GM18909 (cell line): ENCODE results near the gene MRTFB.

ENCODE experiments used
- ATAC-seq: cut with Tn5 transposase; IDR thresholded peaks from one replicate; pipeline ENCODE4 v1.9.1; 2021; ENCODE audit warnings: mild to moderate bottlenecking; ENCODE audit not compliant: unreplicated experiment, poor library complexity

Gene MRTFB

GRCh38 chr16:14219983-14220382 lies 148.9 kb downstream of the MRTFB start:
- ATAC-seq: no peak

- ATAC-seq: no peak
Measured at GRCh38 chr16:14223632-14224031, 152.5 kb downstream of the MRTFB start.

- no peak for ATAC-seq
Measured at GRCh38 chr16:14225457-14225856, 154.3 kb downstream of the MRTFB start.

- ATAC-seq: no peak
Measured at GRCh38 chr16:14232106-14232864, 161.2 kb downstream of the MRTFB start.

GRCh38 chr16:14236401-14236800 lies 165.3 kb downstream of the MRTFB start:
- no peak for ATAC-seq

- no peak for ATAC-seq
Measured at GRCh38 chr16:14238756-14239155, 167.6 kb downstream of the MRTFB start.

GRCh38 chr16:14239791-14240190 lies 168.7 kb downstream of the MRTFB start:
- ATAC-seq: no peak

- ATAC-seq: no peak
Measured at GRCh38 chr16:14240219-14240843, 169.2 kb downstream of the MRTFB start.

- ATAC-seq: no peak
Measured at GRCh38 chr16:14240964-14241363, 169.8 kb downstream of the MRTFB start.

GRCh38 chr16:14241631-14242030 lies 170.5 kb downstream of the MRTFB start:
- ATAC-seq: no peak

- no peak for ATAC-seq
Measured at GRCh38 chr16:14242769-14243168, 171.7 kb downstream of the MRTFB start.

- no peak for ATAC-seq
Measured at GRCh38 chr16:14244196-14245010, 173.3 kb downstream of the MRTFB start.

GRCh38 chr16:14248791-14249190 lies 177.7 kb downstream of the MRTFB start:
- ATAC-seq: no peak

GRCh38 chr16:14249291-14250032 lies 178.3 kb downstream of the MRTFB start:
- ATAC-seq: no peak

GRCh38 chr16:14251419-14251818 lies 180.3 kb downstream of the MRTFB start:
- no peak for ATAC-seq

- ATAC-seq: no peak
Measured at GRCh38 chr16:14252860-14253259, 181.7 kb downstream of the MRTFB start.

- ATAC-seq: no peak
Measured at GRCh38 chr16:14263011-14263410, 191.9 kb downstream of the MRTFB start.

GRCh38 chr16:14263769-14264168 lies 192.7 kb downstream of the MRTFB start:
- no peak for ATAC-seq

GRCh38 chr16:14264327-14264943 lies 193.3 kb downstream of the MRTFB start:
- ATAC-seq: no peak

- ATAC-seq: no peak
Measured at GRCh38 chr16:14268073-14268472, 197.0 kb downstream of the MRTFB start.
